GM21717 (cell line): Measurements from ENCODE around the gene LATS1.
A peak's percentile ranks its signal among the peaks of the same experiment; 100 is the strongest.
"Not testable (repeated sequence)": the region's sequence is repeated elsewhere in the genome, so short reads cannot be mapped to it uniquely, and the experiment has no call there.

ENCODE experiments used
- ATAC-seq: cut with Tn5 transposase; IDR thresholded peaks from one replicate; pipeline ENCODE4 v1.9.1; 2021; ENCODE audit warnings: mild to moderate bottlenecking, moderate library complexity; ENCODE audit not compliant: unreplicated experiment

Gene LATS1

GRCh38 chr6:149680503-149680902 lies 37.4 kb downstream of the LATS1 start:
- ATAC-seq, result no peak

DNA sequence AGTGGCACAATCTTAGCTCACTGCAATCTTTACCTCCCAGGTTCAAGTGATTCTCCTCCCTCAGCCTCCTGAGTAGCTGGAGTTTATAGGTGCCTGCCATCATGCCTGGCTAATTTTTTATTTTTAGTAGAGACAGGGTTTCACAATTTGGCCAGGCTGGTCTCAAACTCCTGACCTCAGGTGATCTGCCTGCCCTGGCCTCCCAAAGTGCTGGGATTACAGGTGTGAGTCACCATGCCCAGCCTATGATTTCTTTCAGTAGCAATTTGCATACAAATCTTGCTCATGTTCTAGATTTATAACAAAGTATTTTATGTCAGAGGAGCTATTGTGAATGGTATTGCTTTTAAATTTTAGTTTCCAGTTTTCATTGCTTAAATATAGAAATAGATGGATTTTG lies 45.6 kb downstream of the LATS1 start:
- ATAC-seq, result not testable (repeated sequence)

DNA sequence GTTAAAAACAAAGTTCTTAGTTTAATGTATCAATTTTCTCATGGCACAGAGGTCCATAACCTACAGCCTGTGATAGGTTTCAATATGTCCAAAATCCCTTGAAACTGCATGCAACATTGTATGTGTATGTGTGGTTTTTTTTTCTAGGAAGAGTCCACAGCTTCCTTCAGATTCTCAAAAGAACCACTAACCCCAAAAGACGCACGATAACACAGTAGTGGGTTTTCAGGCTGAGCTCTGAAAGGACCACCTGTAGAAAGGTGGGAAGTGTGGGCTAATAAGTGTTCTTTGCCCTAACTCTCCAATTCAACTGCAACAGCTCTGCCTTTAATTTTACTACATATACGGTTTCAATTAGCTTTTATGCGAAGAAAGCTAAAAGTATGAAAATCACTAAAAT lies 57.9 kb downstream of the LATS1 start:
- no peak for ATAC-seq

DNA sequence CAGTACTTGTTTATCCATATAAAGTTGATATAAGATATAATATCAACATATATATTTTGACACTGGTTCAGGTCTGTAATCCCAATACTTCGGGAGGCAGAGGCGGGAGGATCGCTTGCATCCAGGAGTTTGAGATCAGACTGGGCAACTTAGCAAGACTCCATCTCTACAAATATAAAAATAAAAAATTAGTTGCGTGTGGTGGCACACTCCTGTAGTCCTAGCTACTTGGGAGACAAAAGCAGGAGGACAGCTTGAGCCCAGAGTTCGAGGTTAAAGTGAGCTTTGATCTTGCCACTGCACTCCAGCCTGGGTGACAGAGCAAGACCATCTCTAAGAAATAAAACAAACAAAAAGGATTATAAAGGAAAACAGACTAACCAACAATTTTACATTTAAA lies 60.5 kb downstream of the LATS1 start:
- ATAC-seq, result no peak

- no peak for ATAC-seq
Observed at GRCh38 chr6:149651056-149651455, 66.8 kb downstream of the LATS1 start.

DNA sequence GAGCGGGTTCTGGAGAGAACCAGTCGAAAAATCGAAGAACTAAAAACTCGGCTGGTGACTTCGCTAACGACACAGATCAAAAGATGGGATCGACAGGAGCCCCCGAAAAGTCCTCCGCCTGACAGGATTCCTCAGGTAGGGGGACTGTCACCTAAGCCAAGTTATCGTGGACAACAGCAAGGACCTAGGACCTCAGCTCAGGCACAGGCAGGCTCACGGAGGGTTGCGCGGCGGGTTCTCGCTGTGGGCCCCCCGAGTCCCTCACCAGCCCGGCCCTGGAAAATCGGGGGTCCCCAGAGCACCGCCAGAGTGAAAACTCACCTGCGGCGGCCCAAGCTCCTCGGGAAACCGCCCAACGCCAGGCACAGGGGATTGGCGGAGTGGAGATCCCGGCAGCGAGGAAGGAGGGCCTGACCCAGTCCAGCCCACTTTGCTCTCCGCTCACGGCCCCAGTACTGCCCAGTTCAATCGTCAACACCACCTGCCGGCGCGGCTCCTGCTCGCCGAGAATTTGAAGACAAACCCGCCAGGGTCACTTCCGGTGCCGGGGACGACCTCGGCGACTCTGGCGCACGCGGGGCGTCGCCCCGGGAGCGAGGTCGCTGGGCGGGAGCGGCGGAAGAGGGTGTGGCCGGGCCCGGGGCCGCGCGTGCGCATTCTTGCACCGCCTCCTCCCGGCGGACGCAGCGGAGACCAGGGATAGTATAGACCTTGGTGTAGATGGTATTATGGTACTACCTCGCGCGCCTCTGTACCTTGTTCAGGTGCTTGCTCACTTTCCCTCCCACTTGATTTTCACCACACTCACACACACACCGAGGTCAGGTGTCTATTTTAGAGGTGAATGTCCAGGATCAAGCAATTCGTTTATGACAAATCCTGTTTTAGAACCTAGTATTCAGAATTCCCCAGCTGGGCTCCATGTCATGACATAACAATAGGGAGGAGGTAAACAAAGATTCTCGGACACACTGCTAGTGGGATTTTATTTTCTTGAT lies 69.5 kb downstream of the LATS1 start, which contains the start of gene KATNA1:
TSS of gene KATNA1 (minus strand) at position 567 of the 998 bp plus-strand sequence. CDS start 10,167 bp downstream, outside the sequence.
- ATAC-seq, result peak; percentile 90

GRCh38 chr6:149646599-149646998 lies 71.3 kb downstream of the LATS1 start:
- no peak for ATAC-seq

DNA sequence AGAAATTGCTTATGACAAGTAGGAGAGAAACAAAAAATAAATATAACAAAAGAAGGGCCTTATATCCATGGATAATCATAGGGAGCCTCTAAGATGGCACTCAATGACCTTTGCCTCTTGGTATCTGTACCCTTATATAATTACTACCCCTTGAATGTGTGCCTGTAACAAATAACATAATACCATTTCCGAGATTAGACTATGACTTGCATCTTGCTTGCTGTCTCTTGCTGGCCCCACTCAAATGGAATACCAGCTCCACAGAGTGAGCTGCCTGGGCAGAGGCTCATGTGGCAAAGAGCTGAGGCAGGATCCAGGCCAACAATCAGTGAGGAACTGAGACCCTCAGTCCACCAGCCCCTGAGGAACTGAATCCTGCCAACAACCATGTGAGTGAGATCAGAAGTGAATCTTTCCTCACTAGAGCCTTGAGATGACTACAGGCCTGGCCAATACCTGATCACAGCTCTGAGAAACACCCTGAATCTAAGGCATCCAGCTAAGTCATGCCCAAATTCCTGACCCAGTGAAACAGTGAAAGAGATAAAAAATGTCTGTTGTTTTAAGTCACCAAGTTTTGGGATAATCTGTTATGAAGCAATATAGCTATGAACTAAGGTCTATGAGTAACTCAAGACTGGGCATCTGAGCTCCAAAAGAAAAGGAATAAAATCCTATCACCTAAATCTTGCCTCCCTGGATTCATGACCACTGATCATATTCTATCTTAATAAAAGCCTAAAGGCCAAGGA lies 74.9 kb downstream of the LATS1 start:
- peak; percentile 75 for ATAC-seq

GRCh38 chr6:149636124-149636523 lies 81.8 kb downstream of the LATS1 start:
- no peak for ATAC-seq

DNA sequence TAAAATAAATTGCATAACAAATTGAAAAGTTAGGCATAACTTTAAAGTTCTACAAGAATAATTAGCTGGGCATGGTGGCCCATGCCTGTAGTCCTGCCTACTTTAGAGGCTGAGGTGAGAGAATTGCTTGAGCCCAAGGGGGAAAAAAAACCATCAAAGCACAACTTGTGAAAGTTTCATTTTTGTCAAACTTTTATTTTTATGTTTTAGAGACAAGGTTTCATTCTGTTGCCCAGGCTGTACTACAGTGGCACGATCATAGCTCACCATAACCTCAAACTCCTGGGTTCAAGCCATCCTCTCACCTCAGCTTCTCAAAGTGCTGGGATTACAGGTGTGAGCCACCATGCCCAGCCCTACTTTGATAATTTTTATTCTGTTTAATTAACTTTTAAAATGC lies 83.6 kb downstream of the LATS1 start:
- ATAC-seq, result no peak

GRCh38 chr6:149628875-149629510 lies 88.9 kb downstream of the LATS1 start:
- peak; percentile 91 for ATAC-seq

DNA sequence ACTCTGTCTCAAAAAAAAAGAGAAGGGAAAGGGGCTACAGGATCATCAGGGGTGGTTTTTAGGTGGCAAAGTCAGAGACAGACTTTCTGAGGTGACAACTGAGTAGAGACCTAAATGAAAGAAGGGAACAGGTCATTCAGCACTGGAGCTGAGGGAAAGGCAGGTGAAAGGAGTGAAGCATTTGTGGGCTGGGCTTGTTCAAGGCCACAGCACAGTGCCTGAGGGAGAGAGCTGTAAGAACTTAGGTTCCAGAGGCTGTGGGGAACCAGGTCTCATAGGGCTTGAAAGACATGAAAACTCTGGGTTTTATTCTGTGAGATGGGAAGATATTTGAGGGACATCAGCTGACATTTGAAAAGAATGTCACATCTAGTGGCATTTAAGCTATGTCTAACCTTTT lies 90.2 kb downstream of the LATS1 start:
- no peak for ATAC-seq

- ATAC-seq, result no peak
Observed at GRCh38 chr6:149615805-149616204, 102.1 kb downstream of the LATS1 start.

DNA sequence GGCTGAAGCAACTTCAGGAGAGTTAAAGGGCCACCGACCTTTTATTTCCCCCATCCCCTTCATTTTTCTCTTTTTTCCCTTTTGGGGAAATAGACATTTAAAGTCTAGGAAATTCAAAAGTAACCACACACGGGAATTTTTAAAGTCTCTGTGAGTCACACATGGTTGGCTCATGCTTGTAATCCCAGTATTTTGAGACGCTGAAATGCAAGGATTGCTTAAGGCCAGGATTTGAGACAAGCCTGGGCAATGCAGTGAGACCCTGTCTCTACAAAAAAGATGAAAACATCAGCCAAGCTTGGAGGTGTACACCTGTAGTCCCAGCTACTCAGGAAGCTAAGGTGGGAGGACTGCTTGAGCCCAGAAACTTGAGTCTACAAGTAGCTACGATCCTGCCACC lies 103.6 kb downstream of the LATS1 start:
- ATAC-seq, result no peak

GRCh38 chr6:149608381-149608982 lies 109.4 kb downstream of the LATS1 start:
- no peak for ATAC-seq
